Neural progenitor cell (in vitro differentiated cells): ENCODE data around the gene PDSS1.
"Not testable (repeated sequence)": the region's sequence is repeated elsewhere in the genome, so short reads cannot be mapped to it uniquely, and the experiment has no call there.

Experiments
- EZH2phosphoT487 ChIP-seq: fragments of 200-600 bp; sonication (generic); IDR thresholded peaks from 2 replicates; pipeline ENCODE4 v1.6.1; 2017; ENCODE audit warnings: antibody characterized with exemption
- TF ChIP-seq, protein P1 (sequence below): fragments of 200-600 bp; sonication (generic); IDR thresholded peaks from 2 replicates; pipeline ENCODE4 v1.5.1; 2017; ENCODE audit warnings: antibody characterized with exemption, mild to moderate bottlenecking

- TF ChIP-seq, protein P1, sequence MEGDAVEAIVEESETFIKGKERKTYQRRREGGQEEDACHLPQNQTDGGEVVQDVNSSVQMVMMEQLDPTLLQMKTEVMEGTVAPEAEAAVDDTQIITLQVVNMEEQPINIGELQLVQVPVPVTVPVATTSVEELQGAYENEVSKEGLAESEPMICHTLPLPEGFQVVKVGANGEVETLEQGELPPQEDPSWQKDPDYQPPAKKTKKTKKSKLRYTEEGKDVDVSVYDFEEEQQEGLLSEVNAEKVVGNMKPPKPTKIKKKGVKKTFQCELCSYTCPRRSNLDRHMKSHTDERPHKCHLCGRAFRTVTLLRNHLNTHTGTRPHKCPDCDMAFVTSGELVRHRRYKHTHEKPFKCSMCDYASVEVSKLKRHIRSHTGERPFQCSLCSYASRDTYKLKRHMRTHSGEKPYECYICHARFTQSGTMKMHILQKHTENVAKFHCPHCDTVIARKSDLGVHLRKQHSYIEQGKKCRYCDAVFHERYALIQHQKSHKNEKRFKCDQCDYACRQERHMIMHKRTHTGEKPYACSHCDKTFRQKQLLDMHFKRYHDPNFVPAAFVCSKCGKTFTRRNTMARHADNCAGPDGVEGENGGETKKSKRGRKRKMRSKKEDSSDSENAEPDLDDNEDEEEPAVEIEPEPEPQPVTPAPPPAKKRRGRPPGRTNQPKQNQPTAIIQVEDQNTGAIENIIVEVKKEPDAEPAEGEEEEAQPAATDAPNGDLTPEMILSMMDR, result not testable (repeated sequence)
- not testable (repeated sequence) for TF ChIP-seq EZH2phosphoT487
Measured at GRCh38 chr10:26694536-26694935, 3.0 kb upstream of the PDSS1 start.
